BJ (cell line): ENCODE measurements around the gene MAP6. TPM values are rescaled to one million over a fixed set of nuclear protein-coding genes. Genes with fewer than 3 reads are reported as not detected.

ENCODE experiments used
- CTCF ChIA-PET: fragments of 350-600 bp; formaldehyde crosslinking; extraction: SDS; loops from one replicate; lab custom pipeline; 2021; ENCODE audit warnings: antibody characterized with exemption, inconsistent platforms; lab: Yijun Ruan, JAX
- POLR2A ChIA-PET: fragments of 300-600 bp; sonication (Branson Sonifier 250); formaldehyde crosslinking; extraction: SDS; loops from one replicate; lab custom pipeline; 2021; ENCODE audit warnings: antibody characterized with exemption; lab: Charles Lee
- DNase-seq: peaks from one replicate; pipeline ENCODE4 v3.0.0-alpha.2; 2011; ENCODE audit warnings: low read depth
- H3K27me3 ChIP-seq: 2 replicates; pipeline ENCODE4 v1.6.0; 2011; ENCODE audit warnings: low read length; ENCODE audit not compliant: control insufficient read depth, insufficient read depth
- H3K36me3 ChIP-seq: 2 replicates; pipeline ENCODE4 v1.5.1; 2011; ENCODE audit warnings: low read length; ENCODE audit not compliant: control insufficient read depth, insufficient read depth
- H3K4me3 ChIP-seq: 2 replicates; pipeline ENCODE4 v1.5.1; 2011; ENCODE audit warnings: low read depth, mild to moderate bottlenecking, control low read depth, low read length
- polyA plus RNA-seq: library from polyadenylated mRNA; depleted of rRNA; stranded (reverse); fragments of >200 nt; gene quantifications from 2 replicates; pipeline ENCODE4 v1.2.3, GENCODE V29; 2011
- TF ChIP-seq, protein P1 (sequence below): IDR thresholded peaks from 2 replicates; pipeline ENCODE4 v1.5.1; 2011; ENCODE audit warnings: low read depth, mild to moderate bottlenecking, control low read depth, inconsistent platforms, low read length, moderate library complexity; ENCODE audit not compliant: insufficient read depth

The MAP6 gene
- polyA plus RNA-seq, 1 experiment: 12.3 TPM

DNA sequence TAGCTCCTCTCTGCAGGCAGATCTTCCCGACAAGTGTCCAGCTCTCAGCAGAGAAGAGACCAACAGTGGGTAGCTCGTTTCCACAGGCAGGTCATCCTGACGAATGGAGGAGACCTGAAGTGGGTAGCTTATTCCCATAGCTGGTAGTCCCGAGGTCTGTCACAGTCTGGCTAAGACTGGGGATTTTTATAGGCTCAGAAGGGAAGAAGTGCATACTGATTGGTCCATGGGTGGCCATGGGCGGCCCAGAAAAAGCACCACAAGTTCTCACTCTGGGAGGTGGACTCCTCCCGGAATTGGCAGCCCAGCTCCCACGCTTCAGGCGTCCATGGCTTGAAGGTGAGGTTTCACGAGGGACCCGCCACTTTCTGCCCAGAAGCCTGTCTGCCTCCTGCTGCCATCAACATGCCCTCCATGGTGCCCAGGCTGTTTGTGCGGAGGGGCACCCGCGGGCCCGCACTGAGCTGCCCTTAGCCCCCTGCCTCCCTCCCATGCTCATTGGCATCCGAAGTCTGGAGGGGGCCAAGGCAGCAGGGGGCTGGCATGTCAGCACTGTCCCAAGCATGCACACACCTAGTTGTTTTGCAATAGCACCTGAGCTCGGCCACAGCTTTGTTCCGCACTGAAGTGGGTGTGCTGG is 9.9 kb upstream of the MAP6 start:
- ChIA-PET POLR2A (no interaction called here), CTCF (interaction anchor here (0.7 to 1.0 kb wide), 3 partner anchors 10 to 81 kb away, joined by 4 to 5 read pairs (median 4); partner anchors contain the start of gene MAP6)
- no peak overlapping the region for H3K4me3 ChIP-seq
- DNase-seq: no peak
- H3K27me3 ChIP-seq: peaks cover 14% of the 10 kb centered on the region
- no peaks in the 10 kb centered on the region for H3K36me3 ChIP-seq
- TF ChIP-seq, protein P1, sequence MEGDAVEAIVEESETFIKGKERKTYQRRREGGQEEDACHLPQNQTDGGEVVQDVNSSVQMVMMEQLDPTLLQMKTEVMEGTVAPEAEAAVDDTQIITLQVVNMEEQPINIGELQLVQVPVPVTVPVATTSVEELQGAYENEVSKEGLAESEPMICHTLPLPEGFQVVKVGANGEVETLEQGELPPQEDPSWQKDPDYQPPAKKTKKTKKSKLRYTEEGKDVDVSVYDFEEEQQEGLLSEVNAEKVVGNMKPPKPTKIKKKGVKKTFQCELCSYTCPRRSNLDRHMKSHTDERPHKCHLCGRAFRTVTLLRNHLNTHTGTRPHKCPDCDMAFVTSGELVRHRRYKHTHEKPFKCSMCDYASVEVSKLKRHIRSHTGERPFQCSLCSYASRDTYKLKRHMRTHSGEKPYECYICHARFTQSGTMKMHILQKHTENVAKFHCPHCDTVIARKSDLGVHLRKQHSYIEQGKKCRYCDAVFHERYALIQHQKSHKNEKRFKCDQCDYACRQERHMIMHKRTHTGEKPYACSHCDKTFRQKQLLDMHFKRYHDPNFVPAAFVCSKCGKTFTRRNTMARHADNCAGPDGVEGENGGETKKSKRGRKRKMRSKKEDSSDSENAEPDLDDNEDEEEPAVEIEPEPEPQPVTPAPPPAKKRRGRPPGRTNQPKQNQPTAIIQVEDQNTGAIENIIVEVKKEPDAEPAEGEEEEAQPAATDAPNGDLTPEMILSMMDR: no peak

DNA sequence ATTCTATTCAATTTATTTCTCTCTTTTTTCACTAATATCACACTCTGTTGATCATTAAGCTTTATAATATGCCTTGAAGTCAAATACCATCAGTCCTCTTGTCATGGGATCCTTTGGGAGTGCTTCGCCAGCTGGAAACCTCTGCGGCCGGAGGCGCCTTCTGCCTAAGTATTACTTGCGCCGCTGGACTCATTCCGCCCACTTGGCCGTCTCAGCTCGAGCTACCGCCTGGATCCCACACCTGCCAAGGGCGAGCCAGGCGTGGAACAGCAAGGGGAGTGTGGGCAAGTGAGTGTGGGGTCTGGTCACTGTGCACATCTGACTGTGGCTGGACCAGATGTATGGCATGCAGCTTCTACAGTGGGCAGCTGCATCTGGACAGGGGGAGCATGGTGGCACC is 9.1 kb upstream of the MAP6 start:
- Histone ChIP-seq H3K4me3 (no peak overlapping the region), H3K27me3 (peaks cover 14% of the 10 kb centered on the region), H3K36me3 (no peaks in the 10 kb centered on the region)
- ChIA-PET POLR2A (no interaction called here), CTCF (interaction anchor here (0.6 to 1.0 kb wide), 3 partner anchors 9 to 80 kb away, joined by 4 read pairs; partner anchors contain the start of gene MAP6)
- no peak for DNase-seq
- TF ChIP-seq, protein P1: no peak

DNA sequence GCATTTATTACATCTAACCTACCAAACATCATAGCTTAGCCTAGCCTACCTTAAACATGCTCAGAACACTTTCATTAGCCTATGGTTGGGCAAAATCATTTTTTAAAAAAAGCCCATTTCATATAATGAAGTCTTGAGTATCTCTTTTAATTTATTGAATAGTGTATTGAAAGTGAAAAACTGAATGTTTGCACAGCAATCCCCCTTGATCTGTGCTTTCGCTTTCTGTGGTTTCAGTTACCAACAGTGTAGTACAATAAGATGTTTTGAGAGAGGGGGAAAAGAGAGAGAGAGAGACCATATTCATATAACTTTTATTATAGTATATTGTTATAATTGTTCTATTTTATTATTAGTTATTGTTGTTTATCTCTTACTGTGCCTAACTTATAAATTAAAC is 8.4 kb upstream of the MAP6 start:
- CTCF ChIA-PET: no interaction called here
- POLR2A ChIA-PET: interaction anchor here (0.7 kb wide), 1 partner anchor 13 kb away, joined by 3 read pairs; no protein-coding TSS in a partner anchor
- DNase-seq: no peak
- Histone ChIP-seq H3K36me3 (no peaks in the 10 kb centered on the region), H3K27me3 (peaks cover 14% of the 10 kb centered on the region), H3K4me3 (no peak overlapping the region)
- TF ChIP-seq, protein P1: no peak

DNA sequence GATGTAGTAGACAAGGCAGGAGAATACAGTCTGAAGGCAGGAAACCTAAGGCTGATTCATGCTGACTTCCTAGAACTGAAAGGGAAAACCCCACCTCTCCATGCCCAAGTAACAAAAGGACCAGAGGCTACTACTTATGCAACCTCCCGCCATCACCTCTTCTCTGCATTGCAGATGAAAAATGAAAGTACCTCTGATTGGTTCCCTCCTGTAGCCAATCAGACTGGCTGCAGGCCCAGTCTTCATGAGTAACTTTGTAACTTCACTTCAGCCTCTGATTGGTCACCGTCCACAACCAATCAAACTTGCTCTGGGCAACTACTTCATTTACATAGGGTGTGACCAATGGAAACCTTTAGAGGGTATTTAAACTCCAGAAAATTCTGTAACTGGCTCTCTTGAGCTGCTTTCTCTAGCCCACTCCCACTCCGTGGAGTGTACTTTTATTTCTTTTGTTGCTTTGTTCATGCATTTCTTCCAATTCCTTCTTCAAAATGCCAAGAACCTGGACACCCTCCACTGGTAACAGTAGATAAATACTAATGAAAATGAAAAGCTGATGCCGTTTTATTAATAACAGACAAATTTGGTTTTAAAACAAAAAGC is 5.2 kb upstream of the MAP6 start:
- POLR2A ChIA-PET: no interaction called here
- CTCF ChIA-PET: interaction anchor here (0.6 kb wide), 2 partner anchors 464 to 781 kb away, joined by 3 read pairs; no protein-coding TSS in a partner anchor
- TF ChIP-seq, protein P1: no peak
- Histone ChIP-seq H3K27me3 (peaks cover 32% of the 10 kb centered on the region), H3K36me3 (no peaks in the 10 kb centered on the region), H3K4me3 (no peak overlapping the region)
- DNase-seq: no peak

DNA sequence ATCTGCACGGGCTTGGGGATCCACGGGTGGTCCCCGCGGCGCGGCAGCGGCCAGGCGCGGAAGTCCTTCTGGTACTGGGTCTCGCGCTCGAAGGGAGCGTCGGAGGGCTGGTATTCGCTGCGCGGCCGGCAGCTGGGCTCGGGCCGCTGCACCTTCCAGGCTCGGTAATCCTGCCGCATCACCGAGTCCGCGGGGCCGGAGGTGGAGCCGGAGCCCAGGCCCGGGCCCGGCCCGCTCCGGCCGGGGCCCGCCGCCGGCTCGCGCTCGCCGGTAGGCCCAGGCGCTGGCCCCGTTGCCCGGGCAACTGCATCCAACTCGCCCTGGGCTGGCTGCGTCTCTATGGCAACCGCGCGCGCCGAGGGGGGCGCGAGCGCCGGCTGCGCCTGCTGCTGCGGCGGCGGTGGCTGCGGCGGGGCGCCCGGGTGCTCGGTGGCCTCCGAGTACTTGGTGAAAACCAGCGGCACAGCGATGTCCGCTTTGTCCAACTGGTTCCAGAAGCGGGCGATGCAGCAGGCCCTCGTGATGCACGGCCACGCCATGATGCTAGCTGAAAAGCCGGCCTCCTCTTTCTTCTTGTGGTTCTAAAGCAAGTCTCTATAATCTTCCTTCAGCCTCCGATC is 897 bp downstream of the MAP6 start:
- no peak for DNase-seq
- H3K36me3 ChIP-seq: no peaks in the 10 kb centered on the region
- POLR2A ChIA-PET: no interaction called here
- TF ChIP-seq, protein P1: no peak
- peaks cover 24% of the 10 kb centered on the region for H3K27me3 ChIP-seq
- CTCF ChIA-PET: interaction anchor here (0.9 to 1.3 kb wide), 4 partner anchors 10 to 91 kb away, joined by 3 read pairs; no protein-coding TSS in a partner anchor
- peak overlapping the region; percentile 45 for H3K4me3 ChIP-seq
